ENCODE data around the gene TLL1.

TLL1 gene

DNA sequence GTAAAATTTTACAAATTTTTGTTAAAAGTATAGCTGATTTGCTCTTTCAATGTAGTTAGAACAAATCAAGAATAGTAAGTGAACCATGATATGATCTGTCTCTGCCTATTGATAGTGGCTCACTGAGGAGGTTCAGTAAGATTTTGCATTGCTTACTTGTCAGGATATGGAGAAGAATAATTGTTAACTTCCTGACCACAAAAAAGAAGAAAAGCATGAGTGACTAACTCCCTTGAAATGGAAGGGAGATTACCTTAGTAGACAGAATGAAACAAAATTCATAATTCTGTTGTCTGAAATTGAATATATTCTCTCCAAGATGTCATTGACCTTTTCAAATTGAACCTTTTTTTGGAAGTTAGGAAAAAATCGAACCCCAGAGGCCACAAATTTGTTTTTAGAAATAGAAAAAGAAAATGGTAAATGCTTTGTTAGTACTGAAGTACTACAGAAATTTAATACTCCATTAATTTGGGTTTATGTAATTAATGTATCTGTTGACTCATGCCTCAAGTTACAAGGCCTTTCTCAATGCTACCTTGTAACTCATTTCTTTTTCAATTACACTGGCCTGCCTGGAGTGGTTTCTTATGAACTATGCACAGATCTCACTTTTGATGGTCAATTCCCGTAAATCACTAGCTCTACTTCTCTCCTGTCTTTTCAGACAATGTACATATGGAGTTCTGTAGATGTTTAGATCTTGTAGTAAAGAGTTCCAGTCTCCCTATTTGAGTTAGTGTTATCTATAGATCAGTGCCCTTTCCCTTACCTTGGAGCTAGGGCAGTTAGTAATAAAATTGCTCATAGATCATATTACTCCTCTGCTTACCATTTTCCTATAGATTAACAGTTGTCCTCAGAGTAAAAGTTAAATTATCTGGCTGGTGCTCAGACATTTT is 139.3 kb downstream of the TLL1 start:
- Histone ChIP-seq H3K9me2 (replicated peaks; ENCODE audit: control insufficient read depth, low read length) (no peaks in the 10 kb centered on the region), H3K36me3 (ENCODE audit: control insufficient read depth, low read length) (no peaks in the 10 kb centered on the region), H3K9me3 (ENCODE audit: control insufficient read depth, insufficient read depth, low read length) (no peaks in the 10 kb centered on the region), H4K20me1 (ENCODE audit: control insufficient read depth, insufficient read depth, low read depth, low read length) (no peaks in the 10 kb centered on the region), H3K27ac (ENCODE audit: low read depth, low read length) (no peak overlapping the region), H3K4me1 (ENCODE audit: control insufficient read depth, low read length) (no peaks in the 10 kb centered on the region), H3K4me2 (ENCODE audit: low read length) (no peak overlapping the region), H3F3A (ENCODE audit: control insufficient read depth, insufficient read depth) (no peaks in the 10 kb centered on the region), H3K4me3 (ENCODE audit: low read length) (no peak overlapping the region), H3K79me2 (ENCODE audit: control insufficient read depth, low read length) (no peaks in the 10 kb centered on the region), H3K27me3 (ENCODE audit: control insufficient read depth, low read length) (no peaks in the 10 kb centered on the region)
- TF ChIP-seq, protein P1, sequence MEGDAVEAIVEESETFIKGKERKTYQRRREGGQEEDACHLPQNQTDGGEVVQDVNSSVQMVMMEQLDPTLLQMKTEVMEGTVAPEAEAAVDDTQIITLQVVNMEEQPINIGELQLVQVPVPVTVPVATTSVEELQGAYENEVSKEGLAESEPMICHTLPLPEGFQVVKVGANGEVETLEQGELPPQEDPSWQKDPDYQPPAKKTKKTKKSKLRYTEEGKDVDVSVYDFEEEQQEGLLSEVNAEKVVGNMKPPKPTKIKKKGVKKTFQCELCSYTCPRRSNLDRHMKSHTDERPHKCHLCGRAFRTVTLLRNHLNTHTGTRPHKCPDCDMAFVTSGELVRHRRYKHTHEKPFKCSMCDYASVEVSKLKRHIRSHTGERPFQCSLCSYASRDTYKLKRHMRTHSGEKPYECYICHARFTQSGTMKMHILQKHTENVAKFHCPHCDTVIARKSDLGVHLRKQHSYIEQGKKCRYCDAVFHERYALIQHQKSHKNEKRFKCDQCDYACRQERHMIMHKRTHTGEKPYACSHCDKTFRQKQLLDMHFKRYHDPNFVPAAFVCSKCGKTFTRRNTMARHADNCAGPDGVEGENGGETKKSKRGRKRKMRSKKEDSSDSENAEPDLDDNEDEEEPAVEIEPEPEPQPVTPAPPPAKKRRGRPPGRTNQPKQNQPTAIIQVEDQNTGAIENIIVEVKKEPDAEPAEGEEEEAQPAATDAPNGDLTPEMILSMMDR (IDR thresholded peaks at IDR 0.05; ENCODE audit: low read depth, low read length, poor library complexity, severe bottlenecking), result no peak
- no peak for TF ChIP-seq EZH2phosphoT487 (IDR thresholded peaks at IDR 0.05; ENCODE audit: borderline replicate concordance, low read length)

DNA sequence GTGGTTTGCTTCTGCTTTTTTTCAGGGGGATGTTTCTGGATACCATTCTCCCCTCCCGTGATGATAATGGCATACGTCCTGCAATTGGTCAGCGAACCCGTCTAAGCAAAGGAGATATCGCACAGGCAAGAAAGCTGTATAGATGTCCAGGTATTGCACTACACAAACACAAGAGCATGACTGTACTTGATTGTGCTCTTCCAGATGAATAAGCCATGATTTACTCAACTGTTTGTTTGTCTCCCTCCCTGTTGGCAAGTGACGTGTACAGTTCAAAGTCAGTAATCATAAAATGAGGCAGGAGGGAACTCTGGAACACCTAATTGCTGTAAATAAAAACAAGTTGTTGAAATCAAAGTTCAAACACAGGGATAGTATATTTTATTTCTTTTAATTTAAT is 141.4 kb downstream of the TLL1 start:
- no peaks in the 10 kb centered on the region for H3K36me3 ChIP-seq (ENCODE audit: control insufficient read depth, low read length)
- H3F3A ChIP-seq (ENCODE audit: control insufficient read depth, insufficient read depth), result no peaks in the 10 kb centered on the region
- H4K20me1 ChIP-seq (ENCODE audit: control insufficient read depth, insufficient read depth, low read depth, low read length), result no peaks in the 10 kb centered on the region
- H3K9me3 ChIP-seq (ENCODE audit: control insufficient read depth, insufficient read depth, low read length), result no peaks in the 10 kb centered on the region
- no peak overlapping the region for H3K27ac ChIP-seq (ENCODE audit: low read depth, low read length)
- H3K4me1 ChIP-seq (ENCODE audit: control insufficient read depth, low read length), result no peaks in the 10 kb centered on the region
- no peak overlapping the region for H3K4me2 ChIP-seq (ENCODE audit: low read length)
- TF ChIP-seq EZH2phosphoT487 (IDR thresholded peaks at IDR 0.05; ENCODE audit: borderline replicate concordance, low read length), result no peak
- TF ChIP-seq, protein P1 (IDR thresholded peaks at IDR 0.05; ENCODE audit: low read depth, low read length, poor library complexity, severe bottlenecking), result no peak
- H3K27me3 ChIP-seq (ENCODE audit: control insufficient read depth, low read length), result no peaks in the 10 kb centered on the region
- no peaks in the 10 kb centered on the region for H3K79me2 ChIP-seq (ENCODE audit: control insufficient read depth, low read length)
- H3K4me3 ChIP-seq (ENCODE audit: low read length), result no peak overlapping the region
- H3K9me2 ChIP-seq (replicated peaks; ENCODE audit: control insufficient read depth, low read length), result no peaks in the 10 kb centered on the region

DNA sequence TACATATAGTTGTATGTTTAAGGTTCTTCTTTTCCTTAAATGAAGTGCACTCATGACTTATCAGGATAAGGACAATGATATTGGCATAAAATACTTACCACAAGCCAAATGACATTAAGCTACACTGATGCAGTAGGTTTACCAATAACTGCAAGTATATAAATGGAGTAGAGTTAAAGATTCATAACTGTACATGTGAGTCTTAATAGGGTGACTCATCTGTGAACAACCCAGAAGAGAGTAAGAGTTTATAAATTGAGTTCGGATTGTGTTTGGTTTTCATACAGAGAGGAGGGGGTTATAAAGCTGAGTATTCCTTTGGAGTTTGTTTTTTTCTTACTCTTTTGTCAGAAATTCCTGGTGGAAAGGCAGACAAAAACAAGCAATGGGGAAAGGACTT is 144.8 kb downstream of the TLL1 start:
- Histone ChIP-seq H3K4me2 (ENCODE audit: low read length) (no peak overlapping the region), H3K4me1 (ENCODE audit: control insufficient read depth, low read length) (no peaks in the 10 kb centered on the region)

More for the DNA sequence above, 144.8 kb downstream of the TLL1 start:
- Histone ChIP-seq H3F3A (ENCODE audit: control insufficient read depth, insufficient read depth) (no peaks in the 10 kb centered on the region), H3K79me2 (ENCODE audit: control insufficient read depth, low read length) (no peaks in the 10 kb centered on the region), H3K9me3 (ENCODE audit: control insufficient read depth, insufficient read depth, low read length) (no peaks in the 10 kb centered on the region), H3K36me3 (ENCODE audit: control insufficient read depth, low read length) (no peaks in the 10 kb centered on the region), H3K27me3 (ENCODE audit: control insufficient read depth, low read length) (no peaks in the 10 kb centered on the region), H3K4me3 (ENCODE audit: low read length) (no peak overlapping the region), H3K27ac (ENCODE audit: low read depth, low read length) (no peak overlapping the region), H4K20me1 (ENCODE audit: control insufficient read depth, insufficient read depth, low read depth, low read length) (no peaks in the 10 kb centered on the region), H3K9me2 (replicated peaks; ENCODE audit: control insufficient read depth, low read length) (no peaks in the 10 kb centered on the region)
- TF ChIP-seq, protein P1 (IDR thresholded peaks at IDR 0.05; ENCODE audit: low read depth, low read length, poor library complexity, severe bottlenecking), result no peak
- TF ChIP-seq EZH2phosphoT487 (IDR thresholded peaks at IDR 0.05; ENCODE audit: borderline replicate concordance, low read length), result no peak
